GM21526 (cell line): Measurements from ENCODE around the gene CNTROB.

Experiments
- ATAC-seq: cut with Tn5 transposase; IDR thresholded peaks from one replicate; pipeline ENCODE4 v1.9.1; 2021; ENCODE audit warnings: moderate library complexity; ENCODE audit not compliant: unreplicated experiment, low FRiP score

CNTROB gene, protein sequence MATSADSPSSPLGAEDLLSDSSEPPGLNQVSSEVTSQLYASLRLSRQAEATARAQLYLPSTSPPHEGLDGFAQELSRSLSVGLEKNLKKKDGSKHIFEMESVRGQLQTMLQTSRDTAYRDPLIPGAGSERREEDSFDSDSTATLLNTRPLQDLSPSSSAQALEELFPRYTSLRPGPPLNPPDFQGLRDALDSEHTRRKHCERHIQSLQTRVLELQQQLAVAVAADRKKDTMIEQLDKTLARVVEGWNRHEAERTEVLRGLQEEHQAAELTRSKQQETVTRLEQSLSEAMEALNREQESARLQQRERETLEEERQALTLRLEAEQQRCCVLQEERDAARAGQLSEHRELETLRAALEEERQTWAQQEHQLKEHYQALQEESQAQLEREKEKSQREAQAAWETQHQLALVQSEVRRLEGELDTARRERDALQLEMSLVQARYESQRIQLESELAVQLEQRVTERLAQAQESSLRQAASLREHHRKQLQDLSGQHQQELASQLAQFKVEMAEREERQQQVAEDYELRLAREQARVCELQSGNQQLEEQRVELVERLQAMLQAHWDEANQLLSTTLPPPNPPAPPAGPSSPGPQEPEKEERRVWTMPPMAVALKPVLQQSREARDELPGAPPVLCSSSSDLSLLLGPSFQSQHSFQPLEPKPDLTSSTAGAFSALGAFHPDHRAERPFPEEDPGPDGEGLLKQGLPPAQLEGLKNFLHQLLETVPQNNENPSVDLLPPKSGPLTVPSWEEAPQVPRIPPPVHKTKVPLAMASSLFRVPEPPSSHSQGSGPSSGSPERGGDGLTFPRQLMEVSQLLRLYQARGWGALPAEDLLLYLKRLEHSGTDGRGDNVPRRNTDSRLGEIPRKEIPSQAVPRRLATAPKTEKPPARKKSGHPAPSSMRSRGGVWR

DNA sequence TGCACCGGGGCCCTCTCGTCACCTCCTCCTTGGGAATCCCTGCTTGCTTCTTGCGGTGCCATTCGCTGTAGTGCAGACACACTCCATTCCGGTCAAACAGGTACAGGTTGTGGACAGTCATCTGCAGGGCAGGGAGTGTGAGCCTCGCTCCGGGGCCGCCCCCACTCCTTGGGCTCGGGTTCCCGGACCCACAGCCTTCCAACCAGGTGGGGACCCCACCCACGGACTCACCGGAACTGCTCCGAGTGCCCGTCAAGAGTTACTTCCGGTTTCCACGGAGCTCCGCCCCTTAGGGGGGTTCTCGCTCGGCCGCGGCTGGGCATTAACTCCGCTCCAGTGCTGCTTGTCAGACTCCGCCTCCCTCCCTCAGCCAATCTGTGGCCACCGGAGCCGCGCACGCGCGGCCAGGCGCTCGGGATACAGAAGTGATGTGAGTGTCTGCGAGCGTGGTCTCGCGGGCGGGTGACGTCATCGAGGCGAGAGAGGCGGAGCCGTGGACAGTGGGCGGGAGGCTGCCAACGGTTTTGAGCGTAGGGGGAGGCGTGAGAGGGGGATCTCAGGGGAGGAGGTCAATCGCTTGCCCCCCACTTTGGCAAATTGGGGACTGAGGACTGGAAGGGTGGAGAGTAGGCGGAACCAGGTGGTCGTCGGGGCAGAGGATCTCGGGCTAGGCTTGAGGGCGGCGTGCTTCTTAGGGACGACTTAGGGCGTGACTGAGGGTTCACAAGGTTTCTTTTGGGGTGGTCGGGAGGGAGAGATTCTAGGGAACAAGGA is at the start of gene CNTROB, which contains the start of gene TRAPPC1:
TSS of gene CNTROB (plus strand) at position 498 of the 774 bp plus-strand sequence. CDS start 874 bp downstream, outside the sequence.
TSS of gene TRAPPC1 (minus strand) at position 238 of the 774 bp plus-strand sequence. CDS start at position 121, 117 bp downstream.
- ATAC-seq = peak; percentile 87

DNA sequence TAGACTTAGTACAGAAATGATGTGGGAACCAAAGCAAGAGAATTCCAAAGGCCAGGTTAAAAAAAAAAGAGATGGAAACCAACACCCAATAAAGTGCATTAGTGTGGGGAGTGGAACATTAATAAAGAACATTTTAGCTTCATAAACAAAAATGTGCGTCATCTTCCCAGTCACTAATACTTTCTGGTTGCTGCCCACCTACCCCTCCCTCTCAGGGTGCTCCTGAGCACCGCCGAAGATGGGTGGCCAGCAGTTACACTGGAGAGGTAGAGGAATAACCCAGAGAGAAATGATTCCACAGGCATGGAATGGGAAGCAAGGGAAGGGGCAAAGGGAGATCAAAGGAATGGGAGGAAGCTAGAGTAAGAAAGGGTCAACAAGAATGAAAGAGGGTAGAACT is 49.4 kb upstream of the CNTROB start:
- no peak for ATAC-seq

DNA sequence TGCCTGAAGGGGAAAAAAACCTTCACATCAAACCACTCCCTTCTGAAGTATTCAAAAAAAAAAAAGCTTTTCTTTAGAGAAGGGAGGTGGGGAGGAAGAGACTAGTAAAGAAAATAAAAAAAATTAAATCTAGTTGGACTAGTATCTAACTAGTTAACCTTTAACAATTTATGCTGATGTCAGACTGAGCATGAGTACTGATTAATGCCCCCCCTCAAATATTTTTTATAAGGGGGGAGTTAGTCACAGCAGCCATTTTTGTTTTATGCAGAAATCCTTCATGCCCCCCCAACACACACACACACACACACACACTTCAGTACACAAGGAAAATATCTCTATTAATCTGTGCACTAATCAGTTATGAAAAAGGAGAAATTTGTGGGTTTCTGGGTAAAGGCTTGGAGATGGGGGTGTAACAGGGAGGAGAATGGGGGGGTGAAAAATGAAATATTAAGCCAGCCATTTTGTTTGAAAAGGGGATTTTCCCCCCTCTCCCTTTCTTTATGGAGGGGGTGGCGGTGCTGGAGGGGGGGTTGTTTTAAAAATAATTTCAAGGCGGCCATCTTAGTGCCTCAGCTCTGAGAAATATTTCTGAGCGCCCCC is 48.1 kb upstream of the CNTROB start:
- no peak for ATAC-seq

DNA sequence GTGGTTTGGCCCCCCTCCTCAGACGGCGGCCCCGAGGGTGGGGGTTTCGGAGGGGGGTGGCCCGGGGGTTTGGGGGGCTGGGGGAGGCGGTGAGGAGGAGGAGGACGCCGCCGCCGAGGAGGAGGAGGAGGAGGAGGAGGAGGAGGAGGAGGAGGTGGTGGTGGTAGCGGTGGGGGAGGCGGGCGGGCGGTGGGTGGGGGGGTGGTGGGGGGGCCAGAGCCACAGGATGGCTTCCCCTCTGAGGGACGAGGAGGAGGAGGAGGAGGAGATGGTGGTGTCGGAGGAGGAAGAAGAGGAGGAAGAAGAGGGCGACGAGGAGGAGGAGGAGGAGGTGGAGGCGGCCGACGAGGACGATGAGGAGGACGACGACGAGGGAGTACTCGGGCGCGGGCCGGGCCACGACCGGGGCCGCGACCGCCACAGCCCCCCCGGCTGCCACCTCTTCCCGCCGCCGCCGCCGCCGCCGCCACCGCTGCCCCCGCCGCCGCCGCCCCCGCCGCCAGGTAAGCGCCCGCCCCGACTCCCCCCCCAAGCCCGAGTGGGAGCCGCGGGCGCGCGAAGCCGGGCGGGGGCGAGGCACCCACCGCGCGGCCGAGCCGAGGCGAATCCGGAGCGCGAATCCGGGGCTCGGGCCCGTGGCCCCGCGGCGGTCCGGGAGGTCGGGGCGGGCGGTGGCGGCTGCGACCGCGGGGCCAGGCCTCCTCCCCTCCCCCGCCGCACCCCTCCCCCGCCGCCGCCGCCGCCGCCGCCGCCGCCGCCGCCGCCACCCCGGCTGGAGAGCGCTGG is 47.2 kb upstream of the CNTROB start:
- ATAC-seq = no peak

DNA sequence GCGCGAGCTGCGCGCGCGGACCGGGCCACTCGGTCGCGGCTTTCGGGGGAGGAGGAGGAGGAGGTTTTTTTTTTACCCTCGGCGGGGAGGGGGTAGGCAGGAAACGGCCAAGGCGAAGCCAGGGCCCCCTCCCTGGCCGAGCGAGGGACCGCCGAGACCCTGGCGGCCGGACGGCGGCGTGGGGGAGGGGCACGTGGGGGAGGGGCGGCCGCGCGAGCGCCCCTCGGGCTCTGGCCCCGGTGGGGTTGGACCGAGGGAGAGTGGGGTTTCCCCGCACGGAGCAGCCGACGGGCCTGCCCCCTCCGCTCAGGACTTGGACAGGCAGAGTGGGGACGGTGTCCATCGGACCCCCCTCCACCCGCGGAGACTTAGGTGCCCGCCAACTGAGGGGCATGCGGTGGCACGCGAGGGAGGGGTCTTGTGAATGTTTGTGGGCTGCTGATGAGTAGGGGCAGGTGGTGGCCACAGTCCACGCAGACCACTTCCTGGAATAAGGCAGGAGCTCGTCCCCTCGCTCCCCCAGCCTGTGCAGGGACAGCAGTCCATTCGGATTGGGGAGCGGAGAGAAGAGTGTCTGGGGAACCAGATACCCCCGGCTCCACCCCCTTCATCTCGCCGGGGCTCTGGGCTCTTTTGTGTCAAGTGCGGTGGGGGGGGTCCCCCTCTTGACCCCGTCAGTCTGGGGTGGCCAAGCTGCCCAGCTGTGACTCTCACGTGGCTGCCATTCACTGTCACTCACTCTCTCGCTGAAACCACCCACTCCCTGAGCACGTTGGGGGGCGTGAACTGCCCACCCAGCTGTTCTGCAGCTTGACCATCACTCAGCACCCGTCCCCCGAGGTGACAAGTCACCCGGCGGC is 46.4 kb upstream of the CNTROB start:
- ATAC-seq = no peak

DNA sequence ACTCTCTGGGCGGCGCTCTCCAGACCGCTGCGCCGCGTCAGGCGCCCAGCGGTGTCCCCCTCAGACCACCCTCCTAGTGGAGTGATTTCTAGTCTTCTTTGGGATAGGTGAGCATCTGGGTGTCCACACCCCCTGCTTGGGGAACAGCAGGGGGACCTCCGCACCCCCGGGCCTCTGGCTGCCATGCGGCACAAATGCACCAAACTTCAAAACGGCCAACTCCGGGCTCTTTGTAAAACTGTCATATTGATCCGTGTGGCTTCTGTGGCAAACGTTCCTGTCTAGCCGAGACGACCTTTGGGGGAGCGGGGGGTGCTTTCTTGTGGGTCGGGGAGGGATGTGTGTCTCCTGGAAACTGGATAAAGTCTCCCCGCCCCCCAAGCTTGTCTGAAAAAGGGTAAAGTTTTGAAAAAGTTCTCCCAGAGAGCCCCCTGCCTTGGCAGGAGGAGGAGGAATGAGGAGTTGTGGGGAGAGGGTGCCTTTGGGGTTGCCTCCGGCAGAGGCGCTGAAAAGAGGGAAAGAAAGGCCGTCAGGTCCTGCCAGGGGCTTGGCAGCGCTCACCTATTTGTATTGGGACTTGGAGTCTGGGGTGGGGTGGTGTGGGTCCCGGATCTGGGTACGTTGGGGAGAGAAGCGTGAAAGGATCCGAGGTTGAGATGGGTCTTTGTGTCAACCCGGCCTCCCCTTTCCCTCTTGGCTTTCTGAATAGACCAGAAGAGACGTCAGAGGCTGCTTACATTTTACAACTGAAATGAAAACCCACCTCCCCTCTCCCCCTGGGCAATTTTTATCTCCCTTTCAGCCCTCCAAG is 45.6 kb upstream of the CNTROB start:
- ATAC-seq = no peak

DNA sequence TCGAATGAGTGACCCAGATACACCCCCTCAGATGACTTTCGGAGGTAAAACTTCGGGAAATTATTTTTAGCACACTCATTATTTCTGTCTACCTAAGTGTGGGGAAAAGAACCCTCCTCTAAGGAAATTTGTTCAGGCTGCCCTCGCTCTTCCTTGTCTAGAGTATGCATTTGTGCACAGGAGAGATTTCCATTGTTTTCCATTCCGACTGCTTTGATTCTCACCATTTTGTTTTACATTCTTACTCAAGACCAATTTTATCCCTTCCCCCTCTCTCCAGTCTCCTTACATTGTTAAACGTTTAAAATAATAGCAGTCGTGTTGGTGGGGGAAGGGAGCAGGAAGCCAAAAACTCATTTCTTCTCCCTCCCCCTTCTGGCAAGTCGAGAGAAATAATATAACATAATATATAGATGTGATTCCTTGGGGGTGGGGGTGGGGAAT is 44.9 kb upstream of the CNTROB start:
- no peak for ATAC-seq

DNA sequence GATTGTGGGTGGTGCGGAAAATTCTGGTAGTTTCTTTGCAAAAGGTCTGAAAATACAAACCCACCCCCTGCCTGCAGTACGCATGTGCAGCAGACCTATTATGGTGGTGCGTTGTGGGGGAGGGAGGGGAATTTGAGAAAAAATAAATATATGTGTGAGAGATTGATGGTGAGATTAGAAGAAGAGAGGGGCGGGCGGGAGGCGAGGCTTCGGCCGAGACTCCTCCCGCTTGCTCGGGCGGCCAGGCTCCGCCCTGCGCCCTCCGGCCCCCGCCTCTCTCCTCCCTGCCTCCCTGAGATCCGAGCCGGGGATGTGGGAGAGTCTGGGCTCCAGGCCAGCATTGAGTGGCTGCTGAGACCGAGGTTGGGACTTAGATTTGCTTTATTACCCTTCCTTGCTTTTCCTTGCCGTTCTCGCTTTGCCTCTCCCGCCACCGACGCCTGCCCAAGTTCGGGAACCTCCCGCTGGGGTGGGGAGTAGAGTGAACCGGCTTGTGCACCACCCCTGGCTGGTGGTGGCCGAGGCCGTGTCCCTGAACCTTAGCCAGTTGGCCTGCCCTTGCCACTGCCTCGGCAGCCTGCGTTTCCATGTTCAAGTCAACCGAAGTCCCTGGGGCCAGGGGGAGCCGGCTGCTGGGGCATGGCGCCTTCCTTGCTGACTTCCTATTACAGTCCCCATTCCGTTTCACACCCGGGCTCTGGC is 44.4 kb upstream of the CNTROB start:
- ATAC-seq = no peak

DNA sequence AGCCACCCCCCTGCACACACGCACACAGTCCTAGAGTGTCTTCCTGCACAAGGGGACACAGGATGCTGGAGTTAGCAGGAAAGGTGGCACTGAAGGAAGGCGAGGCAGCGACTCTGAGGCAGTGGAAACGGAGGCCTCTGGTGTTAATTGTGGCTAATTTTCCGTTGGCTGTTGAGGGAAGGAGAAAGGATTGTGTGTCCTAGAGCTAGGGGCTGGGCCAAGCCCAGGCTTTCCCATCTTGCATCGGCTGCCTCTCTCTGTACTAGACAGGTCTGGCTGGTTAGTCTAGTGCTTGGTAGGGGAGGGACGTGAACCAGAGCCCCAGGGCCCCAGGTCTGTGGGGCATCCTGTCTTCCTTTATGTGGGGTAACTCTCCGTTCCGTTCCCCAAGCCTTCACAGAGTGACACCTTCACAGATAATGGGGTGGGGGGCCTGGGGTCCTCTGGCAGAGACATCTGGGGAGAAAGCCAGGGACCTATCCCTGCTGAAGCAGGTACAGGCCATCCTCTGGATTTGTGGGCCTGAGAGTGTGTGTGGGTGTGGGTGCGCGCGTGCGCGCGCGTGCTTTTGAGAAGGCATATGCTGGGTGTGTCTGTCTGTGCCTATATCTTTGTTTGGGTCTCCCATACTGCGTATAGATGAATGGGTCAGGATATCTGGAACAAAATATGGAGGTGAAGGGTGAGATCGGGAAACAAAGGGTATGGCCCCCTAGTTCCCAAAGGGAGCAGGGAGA is 43.7 kb upstream of the CNTROB start, which contains the start of gene CHD3:
TSS of gene CHD3 (plus strand) at position 606 of the 737 bp plus-strand sequence. CDS start 212 bp downstream, outside the sequence.
- ATAC-seq = no peak

DNA sequence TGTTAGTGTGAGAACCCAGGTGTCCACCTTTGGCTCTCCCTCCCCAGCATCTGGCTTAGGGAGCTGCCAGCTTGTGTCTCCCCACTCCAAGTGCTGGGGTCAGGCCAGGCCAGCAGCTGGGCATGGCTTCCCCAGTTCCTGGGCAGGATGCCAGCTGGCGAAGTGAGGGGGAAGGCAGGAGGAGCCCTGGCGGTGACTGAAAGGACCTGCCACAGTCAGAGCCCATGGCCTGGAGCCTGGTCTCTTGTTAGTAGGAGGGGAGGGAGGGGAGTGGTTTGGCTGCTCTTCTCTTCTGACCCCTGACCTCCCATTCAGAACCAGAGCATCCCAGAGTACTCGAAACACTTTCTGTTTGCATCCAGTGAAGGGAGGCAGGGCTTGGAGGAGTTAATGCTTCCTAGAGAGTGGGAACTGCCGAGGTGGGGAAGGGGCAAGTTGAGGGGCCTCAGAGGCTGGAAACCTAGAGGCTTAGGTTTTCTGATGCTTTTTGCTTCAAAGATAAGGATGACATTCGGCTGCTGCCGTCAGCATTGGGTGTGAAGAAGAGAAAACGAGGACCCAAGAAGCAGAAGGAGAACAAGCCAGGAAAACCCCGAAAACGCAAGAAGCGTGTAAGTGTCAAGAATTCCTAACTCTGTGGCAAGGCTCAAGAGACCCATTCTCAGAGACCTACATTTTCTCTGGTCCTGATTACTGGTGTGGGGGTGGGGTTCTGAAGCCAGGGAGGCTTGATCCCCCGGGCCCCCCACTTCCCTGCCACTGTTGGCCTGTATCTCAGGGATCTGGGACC is 42.6 kb upstream of the CNTROB start:
- no peak for ATAC-seq

DNA sequence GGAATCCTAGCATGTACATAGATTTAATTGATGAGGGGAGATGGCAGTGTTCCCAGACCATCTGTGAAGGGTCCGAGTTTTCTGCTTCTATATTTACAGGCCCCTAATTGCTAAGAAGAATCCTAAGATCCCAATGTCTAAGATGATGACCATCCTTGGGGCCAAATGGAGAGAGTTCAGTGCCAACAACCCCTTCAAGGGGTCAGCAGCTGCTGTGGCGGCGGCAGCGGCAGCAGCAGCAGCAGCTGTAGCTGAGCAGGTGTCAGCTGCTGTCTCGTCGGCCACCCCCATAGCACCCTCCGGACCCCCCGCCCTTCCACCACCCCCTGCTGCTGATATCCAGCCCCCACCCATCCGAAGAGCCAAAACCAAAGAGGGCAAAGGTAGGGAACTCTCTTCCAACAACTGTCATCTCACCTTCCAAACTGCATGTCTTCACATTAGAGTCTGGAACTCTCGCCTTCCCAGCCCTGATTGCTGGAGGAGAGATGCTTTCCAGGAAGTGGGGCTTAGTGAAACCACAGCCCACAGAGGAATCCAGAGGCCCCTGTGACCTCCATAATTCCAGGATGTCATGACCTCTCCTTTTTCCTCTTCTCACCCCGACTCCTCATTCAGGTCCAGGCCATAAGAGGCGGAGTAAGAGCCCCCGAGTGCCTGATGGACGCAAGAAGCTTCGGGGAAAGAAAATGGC is 38.7 kb upstream of the CNTROB start:
- no peak for ATAC-seq

DNA sequence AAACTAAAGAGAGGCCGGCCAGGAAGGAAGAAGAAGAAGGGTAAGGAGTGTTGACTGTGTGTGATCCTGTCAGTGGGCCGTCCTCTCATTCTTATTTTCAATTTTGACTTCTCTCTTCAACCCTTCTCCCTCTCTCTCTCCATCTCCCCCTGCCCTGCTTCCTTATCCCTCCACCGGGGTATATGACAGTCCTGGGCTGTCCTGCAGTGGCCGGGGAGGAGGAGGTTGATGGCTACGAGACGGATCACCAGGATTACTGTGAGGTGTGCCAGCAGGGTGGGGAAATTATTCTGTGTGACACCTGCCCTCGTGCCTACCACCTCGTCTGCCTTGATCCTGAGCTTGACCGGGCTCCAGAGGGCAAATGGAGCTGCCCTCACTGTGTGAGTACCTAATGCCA is 37.8 kb upstream of the CNTROB start:
- no peak for ATAC-seq

DNA sequence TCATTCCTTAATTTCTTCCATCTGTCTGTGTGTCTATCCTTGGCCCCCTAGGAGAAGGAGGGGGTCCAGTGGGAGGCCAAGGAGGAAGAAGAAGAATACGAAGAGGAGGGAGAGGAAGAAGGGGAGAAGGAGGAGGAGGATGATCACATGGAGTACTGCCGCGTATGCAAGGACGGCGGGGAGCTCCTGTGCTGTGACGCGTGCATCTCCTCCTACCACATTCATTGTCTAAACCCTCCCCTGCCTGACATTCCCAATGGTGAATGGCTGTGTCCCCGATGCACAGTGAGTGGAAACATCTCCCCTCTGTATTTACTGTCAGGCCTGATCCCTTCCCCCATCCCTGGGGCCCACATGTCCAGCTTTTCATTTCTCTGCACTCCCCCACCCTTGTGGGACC is 37.1 kb upstream of the CNTROB start:
- ATAC-seq = no peak

DNA sequence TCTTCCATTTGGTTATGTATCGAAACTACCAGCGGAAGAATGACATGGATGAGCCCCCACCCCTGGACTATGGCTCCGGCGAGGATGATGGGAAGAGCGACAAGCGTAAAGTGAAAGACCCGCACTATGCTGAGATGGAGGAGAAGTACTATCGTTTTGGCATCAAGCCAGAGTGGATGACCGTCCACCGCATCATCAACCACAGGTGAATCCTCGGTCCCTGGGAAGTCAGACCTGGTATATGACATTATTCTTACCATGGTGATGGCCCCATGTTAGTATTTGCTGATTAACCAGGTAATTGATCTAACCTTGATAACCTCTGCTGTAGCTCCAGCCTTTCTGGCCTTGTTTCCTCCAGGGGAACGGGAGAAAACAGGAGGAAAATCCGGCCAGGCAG is 34.9 kb upstream of the CNTROB start:
- ATAC-seq = no peak

DNA sequence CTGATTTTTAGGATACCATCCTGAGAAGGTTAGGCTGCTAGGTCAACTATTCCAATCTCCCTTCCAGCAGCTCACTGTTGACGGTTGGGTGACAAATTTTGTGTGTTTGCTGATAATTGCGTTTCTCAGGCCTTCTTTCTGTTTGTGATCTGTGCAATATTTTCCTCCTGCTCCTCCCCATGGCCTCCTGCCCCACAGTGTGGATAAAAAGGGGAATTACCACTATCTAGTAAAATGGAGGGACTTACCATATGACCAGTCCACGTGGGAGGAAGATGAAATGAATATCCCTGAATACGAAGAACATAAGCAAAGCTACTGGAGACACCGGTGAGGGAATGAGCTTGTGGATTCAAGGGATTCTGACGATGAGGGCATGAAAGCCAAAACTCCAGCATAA is 34.2 kb upstream of the CNTROB start:
- ATAC-seq = no peak
